NCI-H187 (cell line): ENCODE data around the gene ZBTB12.
"Not testable (repeated sequence)": the region's sequence is repeated elsewhere in the genome, so short reads cannot be mapped to it uniquely, and the experiment has no call there.

Source experiments
- DNase-seq, 2 experiments: peaks; one replicate each; lab custom pipeline; 2025; lab: John Stamatoyannopoulos, UW

The ZBTB12 gene

GRCh38 chr6:31922942-31923341 lies 21.1 kb upstream of the ZBTB12 start:
- no peak for DNase-seq

DNA sequence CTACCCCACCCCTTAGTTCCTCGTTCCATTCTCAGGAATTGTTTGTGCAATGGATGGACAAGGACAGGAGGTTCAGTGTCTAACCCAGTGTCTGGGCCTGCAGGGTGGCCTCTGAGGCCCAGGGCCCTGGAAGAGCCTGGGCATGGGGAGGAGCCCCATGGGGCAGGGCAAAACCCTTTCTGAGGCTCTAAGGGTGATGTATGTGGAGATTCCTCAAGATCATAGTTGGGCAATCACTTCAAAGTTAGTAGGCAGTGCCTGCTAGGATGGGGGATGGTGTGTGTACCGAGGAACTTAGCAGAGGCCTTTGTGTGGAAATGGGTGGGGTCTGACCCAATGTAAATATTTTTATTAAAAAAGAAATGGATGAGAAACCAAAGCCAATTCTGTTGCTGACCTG lies 18.9 kb upstream of the ZBTB12 start:
- no peak for DNase-seq

DNA sequence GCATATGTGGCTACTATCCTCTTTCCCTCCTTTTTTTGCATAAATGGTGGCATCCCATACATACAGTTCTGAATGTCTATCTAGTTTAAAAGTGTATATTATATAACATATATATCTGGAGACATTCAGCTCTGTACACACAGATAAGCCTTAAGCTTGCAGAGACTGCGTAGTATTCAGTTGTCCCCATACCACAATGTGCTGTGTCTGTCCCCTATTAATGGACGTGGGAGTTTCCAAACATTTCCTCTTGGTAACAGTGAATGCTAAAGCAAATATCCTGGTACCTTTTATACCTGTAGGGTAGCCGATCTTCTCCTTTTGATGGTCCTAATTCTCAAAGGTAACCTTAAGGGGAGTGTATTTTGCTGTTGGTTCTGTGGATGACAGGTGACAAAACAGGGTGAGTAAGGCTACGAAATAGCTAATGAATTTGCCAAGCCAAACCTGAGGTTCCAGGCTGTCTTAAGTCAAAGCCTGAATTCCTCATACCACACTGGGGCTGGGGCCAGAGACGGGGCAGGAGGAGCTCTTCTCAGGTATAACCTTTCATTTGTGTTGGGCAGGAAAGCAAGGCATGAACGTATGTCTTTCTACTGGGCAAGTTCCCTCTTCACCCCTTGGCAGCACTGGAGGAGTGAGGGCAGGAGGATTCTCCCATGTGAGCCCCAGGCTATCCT lies 17.9 kb upstream of the ZBTB12 start:
- DNase-seq: no peak

DNA sequence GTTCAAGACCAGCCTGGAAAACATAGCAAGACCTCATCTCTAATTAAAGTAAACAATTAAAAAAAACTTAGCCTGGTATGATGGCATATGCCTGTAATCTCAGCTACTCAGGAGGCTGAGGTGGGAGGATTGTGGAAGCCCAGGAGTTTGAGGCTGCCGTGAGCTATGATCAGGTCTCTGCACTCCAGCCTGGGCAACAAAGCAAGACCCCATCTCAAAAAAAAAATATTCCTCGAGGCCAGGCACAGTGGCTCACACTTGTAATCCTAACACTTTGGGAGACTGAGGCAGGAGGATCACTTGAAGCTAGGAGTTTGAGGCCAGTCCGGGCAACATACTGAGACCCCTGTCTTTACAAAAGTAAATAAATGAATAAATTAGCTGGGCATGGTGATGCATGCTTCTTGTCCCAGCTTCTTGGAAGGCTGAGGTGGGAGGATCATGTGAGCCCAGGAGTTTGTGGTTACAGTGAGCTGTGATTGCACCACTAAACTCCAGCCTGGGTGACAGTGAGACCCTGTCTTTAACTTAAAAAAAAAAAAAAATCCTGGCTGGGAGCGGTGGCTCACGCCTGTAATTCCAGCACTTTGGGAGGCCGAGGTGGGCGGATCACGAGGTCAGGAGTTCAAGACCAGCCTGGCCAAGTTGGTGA lies 16.3 kb upstream of the ZBTB12 start:
- DNase-seq: no peak

GRCh38 chr6:31915756-31916155 lies 13.9 kb upstream of the ZBTB12 start:
- no peak for DNase-seq

DNA sequence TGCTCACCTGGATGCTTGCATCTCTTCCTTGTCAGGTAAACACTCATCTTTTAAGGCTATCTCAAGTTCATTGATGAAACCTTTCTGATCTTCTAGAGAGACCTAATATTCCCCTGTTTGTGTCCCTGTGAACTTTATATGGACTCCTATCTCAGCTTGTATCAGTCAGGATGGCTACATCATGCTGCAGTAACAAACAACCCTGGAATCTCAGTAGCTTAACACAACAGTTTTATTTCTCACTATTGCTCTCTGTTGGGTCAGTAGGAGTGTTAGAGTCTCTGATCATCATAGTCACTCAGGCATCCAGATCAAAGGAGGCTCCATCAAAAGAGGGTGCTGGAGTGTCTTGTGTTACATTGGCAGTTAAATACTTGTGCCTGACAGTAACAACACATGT lies 13.5 kb upstream of the ZBTB12 start:
- no peak for DNase-seq

- DNase-seq: no peak
These were observed 10.1 kb upstream of the ZBTB12 start for GRCh38 chr6:31911826-31912585.

DNA sequence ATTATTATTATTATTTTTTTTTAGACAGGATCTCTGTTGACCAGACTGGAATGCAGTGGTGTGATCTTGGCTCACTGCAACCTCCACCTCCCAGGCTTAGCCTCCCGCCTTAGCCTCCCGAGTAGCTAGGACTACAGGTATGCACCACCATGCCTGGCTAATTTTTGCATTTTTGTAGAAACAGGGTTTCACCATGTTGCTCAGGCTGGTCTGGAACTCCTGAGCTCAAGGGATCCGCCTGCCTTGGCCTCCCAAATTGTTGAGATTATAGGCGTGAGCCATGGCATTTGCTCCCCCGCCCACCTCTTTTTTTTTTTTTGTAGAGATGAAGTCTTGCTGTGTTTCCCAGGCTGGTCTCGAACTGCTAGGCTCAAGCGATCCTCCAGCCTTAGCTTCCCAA lies 7.4 kb upstream of the ZBTB12 start:
- not testable (repeated sequence) for DNase-seq

GRCh38 chr6:31908791-31909190 lies 6.9 kb upstream of the ZBTB12 start:
- DNase-seq: no peak

DNA sequence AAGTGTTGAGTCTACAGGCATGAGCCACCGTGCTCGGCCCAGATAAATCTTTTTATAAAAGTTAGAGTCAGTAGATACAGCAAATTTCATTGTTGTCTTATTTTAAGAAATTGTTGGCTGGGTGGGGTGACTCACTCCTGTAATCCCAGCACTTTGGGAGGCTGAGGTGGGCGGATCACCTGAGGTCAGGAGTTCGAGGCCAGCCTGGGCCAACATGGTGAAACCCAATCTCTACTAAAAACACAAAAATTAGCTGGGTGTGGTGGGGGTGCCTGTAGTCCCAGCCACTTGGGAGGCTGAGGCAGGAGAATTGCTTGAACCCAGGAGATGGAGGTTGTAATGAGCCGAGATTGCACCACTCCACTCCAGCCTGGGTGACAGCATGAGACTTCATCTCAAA lies 6.4 kb upstream of the ZBTB12 start:
- DNase-seq: not testable (repeated sequence)

- no peak for DNase-seq
These were observed 5.4 kb upstream of the ZBTB12 start for GRCh38 chr6:31907158-31907813.

GRCh38 chr6:31906727-31907126 lies 4.8 kb upstream of the ZBTB12 start:
- not testable (repeated sequence) for DNase-seq

DNA sequence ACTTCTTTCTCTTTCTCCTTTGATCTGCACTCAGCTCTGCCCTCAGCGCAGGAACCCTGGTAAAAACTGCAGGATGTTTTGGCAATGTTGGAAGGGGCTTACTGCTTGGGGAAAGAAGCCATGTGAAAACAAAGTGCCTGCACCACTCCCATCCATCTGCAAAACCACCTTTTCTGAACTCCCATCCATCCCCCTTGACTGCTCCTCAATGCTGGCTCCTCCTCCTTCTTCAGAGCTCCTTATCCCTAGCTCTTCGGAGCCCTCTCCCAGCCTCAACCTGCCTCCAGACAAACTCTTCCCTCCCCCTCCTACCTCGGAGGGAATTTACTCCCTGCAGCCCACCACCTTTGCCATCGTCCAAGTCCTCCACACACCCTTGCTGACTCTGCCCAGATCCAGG lies 4.2 kb upstream of the ZBTB12 start:
- DNase-seq: no peak

GRCh38 chr6:31905041-31905440 lies 3.2 kb upstream of the ZBTB12 start:
- DNase-seq: no peak

GRCh38 chr6:31903957-31904356 lies 2.1 kb upstream of the ZBTB12 start:
- DNase-seq: no peak

DNA sequence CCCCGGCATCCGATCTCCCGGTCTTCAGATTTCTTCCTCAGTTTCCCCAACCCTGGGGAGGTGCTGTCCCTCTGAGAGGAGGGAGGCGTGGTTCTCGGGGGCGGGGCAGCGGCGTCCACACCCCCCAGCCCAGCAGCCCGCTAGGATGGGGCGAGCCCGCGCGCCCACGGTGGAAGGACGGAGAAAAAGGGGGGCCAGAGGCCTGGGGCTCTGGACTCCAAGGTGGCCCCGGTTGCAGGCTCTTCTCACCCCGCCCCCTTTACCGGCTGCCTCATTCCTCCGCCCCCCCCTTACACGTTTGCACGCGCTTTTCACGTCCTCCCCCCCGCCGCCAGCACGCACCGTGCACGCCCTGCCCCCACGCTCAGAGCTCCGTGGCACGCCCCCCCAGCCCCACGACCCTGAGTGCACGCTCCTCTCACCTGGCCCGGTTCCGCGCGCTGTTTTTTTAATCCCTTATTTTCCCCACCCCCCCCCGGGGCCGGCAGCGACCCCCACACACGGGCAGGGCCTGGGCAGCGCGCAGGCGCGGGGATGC lies 402 bp downstream of the ZBTB12 start:
- DNase-seq: no peak

- no peak for DNase-seq
These were observed 920 bp downstream of the ZBTB12 start for GRCh38 chr6:31900917-31901414.

DNA sequence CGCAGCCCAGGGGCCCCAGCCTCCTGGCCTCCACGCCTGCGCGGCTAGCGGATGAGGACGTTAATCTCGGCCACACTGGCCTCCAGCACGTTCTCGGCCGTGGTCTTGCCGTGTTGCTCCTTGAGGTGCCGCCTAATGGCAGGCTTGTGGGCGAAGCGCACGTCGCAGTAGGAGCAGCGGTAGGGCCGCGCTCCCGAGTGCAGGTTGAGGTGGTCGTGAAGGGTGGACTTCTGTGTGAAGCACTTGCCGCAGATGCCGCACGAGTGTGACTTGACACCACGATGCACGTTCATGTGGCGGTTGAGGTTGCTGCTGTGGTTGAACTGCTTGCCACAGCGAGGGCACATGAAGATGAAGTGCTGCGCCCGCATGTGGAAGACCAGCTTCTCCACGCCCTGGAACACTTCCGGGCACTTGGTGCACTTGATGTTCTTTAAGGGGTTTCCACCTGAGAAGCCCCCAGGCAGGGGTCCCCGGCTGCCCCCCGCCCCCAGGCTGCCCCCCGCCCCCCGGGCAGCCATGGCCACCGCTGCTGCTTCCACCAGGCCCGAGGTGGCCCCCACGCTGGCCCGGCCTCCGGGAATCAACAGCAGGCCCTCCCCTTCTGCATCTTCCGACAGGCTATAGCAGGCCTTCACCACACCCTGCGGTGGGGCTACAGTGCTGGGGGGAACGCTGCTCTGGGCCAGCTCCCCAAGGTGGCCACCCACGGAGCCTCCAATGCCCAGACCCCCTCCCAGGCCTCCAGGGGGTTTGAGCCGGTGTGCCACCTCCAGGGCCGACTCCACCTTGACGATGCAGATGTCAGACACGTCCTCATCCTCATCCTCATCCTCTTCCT lies 1.8 kb downstream of the ZBTB12 start:
- no peak for DNase-seq

GRCh38 chr6:31899215-31899614 lies 2.7 kb downstream of the ZBTB12 start:
- no peak for DNase-seq

DNA sequence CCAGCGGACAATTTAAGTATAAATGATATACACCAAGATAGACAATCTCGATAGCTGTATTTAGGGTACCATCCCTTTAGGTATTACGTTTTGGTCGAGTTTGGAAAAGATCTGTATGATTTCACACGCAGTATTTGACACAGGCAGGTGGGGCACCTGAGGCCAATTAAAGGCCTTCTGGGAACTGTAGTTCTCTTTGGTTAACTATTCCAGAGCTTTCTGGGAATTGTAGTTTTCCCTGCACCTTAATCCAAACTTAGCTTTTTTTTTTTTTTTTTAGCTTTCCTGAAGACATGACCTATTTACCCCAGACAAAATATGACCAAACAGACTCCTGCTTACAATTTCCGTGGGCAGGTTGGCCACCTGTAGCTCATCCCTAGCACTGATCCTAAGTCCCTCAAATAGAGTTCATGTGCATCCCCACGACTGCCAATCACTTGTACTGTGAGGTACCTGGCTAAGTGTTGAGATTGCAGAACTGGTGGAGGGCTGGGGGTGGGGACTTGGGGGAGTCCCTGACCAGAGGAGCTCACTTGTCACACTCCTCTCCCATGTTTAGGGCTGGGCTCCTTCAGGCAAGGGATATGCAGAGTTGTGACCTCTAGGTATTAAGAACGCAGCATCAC lies 3.4 kb downstream of the ZBTB12 start:
- peak in 1 of 2 experiments; percentile 4 for DNase-seq
